ENCODE results near the gene SAFB2. TPM values are rescaled to one million over a fixed set of nuclear protein-coding genes. Genes with fewer than 3 reads are reported as not detected.

SAFB2 gene
- total RNA-seq, 6 donors from 2014 or later, result 41.8 to 273 (median 94.5) TPM

DNA sequence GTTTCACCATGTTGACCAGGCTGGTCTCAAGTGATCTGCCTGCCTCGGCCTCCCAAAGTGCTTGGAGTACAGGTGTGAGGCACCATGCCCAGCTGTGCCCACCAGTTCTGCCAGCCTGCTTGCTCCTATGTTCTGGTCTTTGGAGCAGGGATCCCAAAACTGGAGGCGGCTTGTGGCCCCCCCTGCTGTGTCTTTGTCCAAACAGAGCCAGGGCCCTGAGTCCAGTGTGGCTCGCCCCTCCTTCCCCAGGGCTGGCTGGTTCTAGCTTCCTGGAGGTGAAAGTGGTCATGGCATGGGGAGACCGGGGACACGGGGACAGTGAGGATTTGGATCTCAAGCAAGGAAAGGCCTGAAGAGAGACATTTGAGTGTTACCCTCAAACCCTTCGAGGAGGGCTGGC, 43.3 kb downstream of the SAFB2 start:
- 88 to 91% methylated on average over 3 to 6 of the region's 6 CpGs for WGBS, 2 donors
- no peaks in the 10 kb centered on the region for H3K9me3 ChIP-seq
- H3K36me3 ChIP-seq, result peaks cover 0 to 16% (median 5%) of the 10 kb centered on the region in 4 donors
- peaks cover 2 to 8% (median 5%) of the 10 kb centered on the region in 4 donors for H3K4me1 ChIP-seq
- no peak overlapping the region for H3K4me3 ChIP-seq
- no peak overlapping the region for H3K27ac ChIP-seq
- ATAC-seq (ENCODE audit: low FRiP score in 2 of 2) (no peak), DNase-seq (no peak)
- TF ChIP-seq, protein P1, sequence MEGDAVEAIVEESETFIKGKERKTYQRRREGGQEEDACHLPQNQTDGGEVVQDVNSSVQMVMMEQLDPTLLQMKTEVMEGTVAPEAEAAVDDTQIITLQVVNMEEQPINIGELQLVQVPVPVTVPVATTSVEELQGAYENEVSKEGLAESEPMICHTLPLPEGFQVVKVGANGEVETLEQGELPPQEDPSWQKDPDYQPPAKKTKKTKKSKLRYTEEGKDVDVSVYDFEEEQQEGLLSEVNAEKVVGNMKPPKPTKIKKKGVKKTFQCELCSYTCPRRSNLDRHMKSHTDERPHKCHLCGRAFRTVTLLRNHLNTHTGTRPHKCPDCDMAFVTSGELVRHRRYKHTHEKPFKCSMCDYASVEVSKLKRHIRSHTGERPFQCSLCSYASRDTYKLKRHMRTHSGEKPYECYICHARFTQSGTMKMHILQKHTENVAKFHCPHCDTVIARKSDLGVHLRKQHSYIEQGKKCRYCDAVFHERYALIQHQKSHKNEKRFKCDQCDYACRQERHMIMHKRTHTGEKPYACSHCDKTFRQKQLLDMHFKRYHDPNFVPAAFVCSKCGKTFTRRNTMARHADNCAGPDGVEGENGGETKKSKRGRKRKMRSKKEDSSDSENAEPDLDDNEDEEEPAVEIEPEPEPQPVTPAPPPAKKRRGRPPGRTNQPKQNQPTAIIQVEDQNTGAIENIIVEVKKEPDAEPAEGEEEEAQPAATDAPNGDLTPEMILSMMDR (IDR thresholded peaks at IDR 0.05), result no peak
- TF ChIP-seq POLR2AphosphoS5 (IDR thresholded peaks at IDR 0.05) (no peak), POLR2A (IDR thresholded peaks at IDR 0.05) (no peak), EP300 (IDR thresholded peaks at IDR 0.05) (no peak)
- H3K27me3 ChIP-seq, result no peaks in the 10 kb centered on the region

DNA sequence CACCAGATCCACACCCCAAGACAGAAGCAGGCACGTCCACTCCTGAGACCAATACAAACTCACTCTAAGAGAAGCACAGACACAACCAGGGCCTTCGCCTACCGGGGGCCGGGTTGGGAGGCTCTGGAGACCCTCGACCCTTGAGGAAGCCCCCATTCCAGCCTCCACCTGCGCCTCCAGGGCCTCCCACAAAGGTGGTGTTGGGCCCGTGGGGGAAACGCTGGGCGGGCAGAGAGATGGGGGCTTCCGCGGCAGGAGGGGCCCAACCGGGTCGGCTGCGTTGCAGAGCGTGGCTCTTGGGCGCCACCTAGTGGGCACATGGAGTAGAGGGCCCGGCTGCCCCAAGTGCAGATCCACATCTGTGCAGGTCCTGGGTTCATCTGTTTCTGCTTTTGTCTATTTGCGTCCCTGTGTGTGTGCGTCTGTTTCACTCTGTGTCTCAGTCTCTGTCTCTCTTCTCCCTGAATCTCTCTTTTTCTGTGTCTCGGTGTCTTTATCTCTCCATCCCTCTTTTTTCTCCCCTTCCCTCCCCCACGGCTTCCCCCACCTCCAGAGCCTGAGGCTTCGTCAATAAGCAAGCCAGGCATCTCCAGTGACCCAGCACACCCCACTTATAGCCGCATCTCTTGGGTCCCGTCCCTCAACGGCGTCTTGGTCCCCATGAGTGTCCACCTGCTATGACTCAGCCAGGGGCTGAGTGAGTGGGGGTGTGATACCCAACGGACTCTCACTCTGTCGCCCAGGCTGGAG, 44.3 kb downstream of the SAFB2 start:
- peaks cover 0 to 16% (median 5%) of the 10 kb centered on the region in 4 donors for H3K36me3 ChIP-seq
- H3K4me3 ChIP-seq, result peak overlapping the region in 2 of 4 donors; percentile 22 to 30
- DNase-seq, result peak; percentile 59 to 89

DNA sequence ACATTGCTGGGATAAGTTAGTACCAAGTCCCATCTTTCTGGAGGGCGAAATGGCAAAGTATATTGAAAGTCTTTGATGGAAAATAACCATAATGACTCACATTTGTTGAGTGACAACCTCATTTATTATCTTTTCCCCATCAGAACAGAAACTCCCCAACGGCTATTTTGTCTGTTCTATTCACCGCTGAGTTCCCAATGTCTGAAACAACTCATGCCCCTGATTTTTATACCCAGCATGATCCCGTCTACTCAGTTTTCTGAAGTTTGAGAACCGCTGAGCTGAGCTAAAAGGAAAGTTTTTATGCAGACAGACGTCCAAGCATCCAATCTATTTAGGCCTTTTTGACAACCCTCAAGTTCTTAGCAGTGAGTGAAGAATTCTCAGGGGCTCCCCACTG, 47.0 kb downstream of the SAFB2 start:
- Histone ChIP-seq H3K27ac (no peak overlapping the region), H3K4me1 (peaks cover 2 to 8% (median 5%) of the 10 kb centered on the region in 4 donors), H3K36me3 (no peaks in the 10 kb centered on the region), H3K9me3 (peaks cover 0 to 4% (median 0%) of the 10 kb centered on the region in 4 donors), H3K27me3 (no peaks in the 10 kb centered on the region), H3K4me3 (no peak overlapping the region)
- TF ChIP-seq POLR2A (IDR thresholded peaks at IDR 0.05) (no peak), POLR2AphosphoS5 (IDR thresholded peaks at IDR 0.05) (no peak)
- TF ChIP-seq, protein P1 (IDR thresholded peaks at IDR 0.05), result no peak
- no peak for ATAC-seq (ENCODE audit: low FRiP score in 2 of 2)
- no peak for DNase-seq
- 86 to 88% methylated on average over 6 of the region's 6 CpGs for WGBS, 2 donors

More for the DNA sequence above, 44.3 kb downstream of the SAFB2 start:
- peak; percentile 87 to 93 for ATAC-seq (ENCODE audit: low FRiP score in 2 of 2)
- H3K9me3 ChIP-seq, result no peaks in the 10 kb centered on the region
- WGBS, 2 donors, result 27 to 29% methylated on average over 23 to 28 of the region's 28 CpGs
- no peaks in the 10 kb centered on the region for H3K27me3 ChIP-seq
- no peak for TF ChIP-seq EP300 (IDR thresholded peaks at IDR 0.05)
- TF ChIP-seq, protein P1 (IDR thresholded peaks at IDR 0.05), result peak; percentile 83 to 98 (median 92)
- H3K4me1 ChIP-seq, result peaks cover 2 to 8% (median 5%) of the 10 kb centered on the region in 4 donors
- no peak overlapping the region for H3K27ac ChIP-seq

DNA sequence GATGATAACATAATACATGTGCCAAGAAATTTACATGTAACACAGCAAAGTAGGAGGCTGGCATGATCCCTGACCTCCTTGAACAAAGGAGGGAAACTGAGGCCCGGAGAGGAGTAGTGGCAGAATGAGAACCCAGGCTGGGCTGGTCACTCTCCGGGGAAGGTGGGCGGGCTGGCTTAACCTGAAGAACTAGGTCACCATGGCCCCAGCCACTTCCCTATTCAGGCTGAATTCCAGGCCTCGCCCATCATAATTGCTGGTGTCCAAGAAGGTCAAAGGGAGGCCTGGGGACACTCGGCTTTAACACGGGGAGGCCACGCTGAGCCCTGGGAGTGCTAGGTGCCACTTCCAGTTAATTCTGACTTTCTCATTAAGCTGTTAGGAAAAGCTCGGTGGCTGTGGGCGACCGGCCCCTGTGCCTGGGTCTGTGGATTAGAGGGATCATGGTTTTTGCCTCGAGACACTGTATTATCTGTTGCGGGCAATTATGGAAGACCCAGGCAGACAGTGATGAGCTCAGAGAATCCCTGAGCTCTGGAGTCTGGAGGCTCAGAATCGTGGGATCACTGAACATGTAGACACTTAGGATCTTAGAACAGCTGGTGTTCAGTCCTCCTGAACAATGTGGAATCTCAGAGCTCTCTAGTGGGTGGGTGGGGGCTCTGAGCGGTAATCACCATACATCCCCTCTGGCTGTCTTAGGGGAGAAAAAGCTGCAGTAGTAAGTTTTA, 49.9 kb downstream of the SAFB2 start:
- no peak overlapping the region for H3K4me3 ChIP-seq
- H3K9me3 ChIP-seq, result peaks cover 0 to 4% (median 0%) of the 10 kb centered on the region in 4 donors
- 67 to 72% methylated on average over 8 to 14 of the region's 14 CpGs for WGBS, 2 donors
- TF ChIP-seq, protein P1 (IDR thresholded peaks at IDR 0.05), result no peak
- TF ChIP-seq POLR2A (IDR thresholded peaks at IDR 0.05), result no peak
- no peak for ATAC-seq (ENCODE audit: low FRiP score in 2 of 2)
- peaks cover 0 to 7% (median 2%) of the 10 kb centered on the region in 4 donors for H3K27me3 ChIP-seq
- DNase-seq, result no peak
- peaks cover 0 to 6% (median 0%) of the 10 kb centered on the region in 4 donors for H3K4me1 ChIP-seq
- no peak overlapping the region for H3K27ac ChIP-seq
- no peaks in the 10 kb centered on the region for H3K36me3 ChIP-seq
